22Rv1 (cell line): ENCODE measurements around the gene PCNX1.

ENCODE experiments used
- H3K27ac ChIP-seq: fragments of 450-650 bp; 2 replicates; pipeline ENCODE4 v1.5.1; 2017
- CTCF ChIP-seq: fragments of 450-650 bp; IDR thresholded peaks from 2 replicates; pipeline ENCODE4 v1.5.1; 2017; ENCODE audit warnings: mild to moderate bottlenecking
- ZFX ChIP-seq: fragments of 450-650 bp; IDR thresholded peaks from 2 replicates; pipeline ENCODE4 v1.6.1; 2017; ENCODE audit warnings: antibody characterized with exemption, borderline replicate concordance

PCNX1 gene

GRCh38 chr14:70907996-70908934, 1.0 kb downstream of the PCNX1 start:
- peak overlapping the region; percentile 76 for H3K27ac ChIP-seq

GRCh38 chr14:70908935-70909641, 1.8 kb downstream of the PCNX1 start:
- TF ChIP-seq CTCF (no peak), ZFX (no peak)
- H3K27ac ChIP-seq, result no peak overlapping the region

More at GRCh38 chr14:70907996-70908934, 1.0 kb downstream of the PCNX1 start:
- TF ChIP-seq ZFX, result no peak
- no peak for TF ChIP-seq CTCF

GRCh38 chr14:70909733-70910614, 2.7 kb downstream of the PCNX1 start:
- no peak for TF ChIP-seq ZFX
- TF ChIP-seq CTCF, result no peak
- H3K27ac ChIP-seq, result no peak overlapping the region

GRCh38 chr14:70915415-70915814, 8.2 kb downstream of the PCNX1 start:
- TF ChIP-seq ZFX (no peak), CTCF (no peak)
- H3K27ac ChIP-seq, result no peak overlapping the region

GRCh38 chr14:70916300-70916699, 9.0 kb downstream of the PCNX1 start:
- TF ChIP-seq ZFX (no peak), CTCF (no peak)
- H3K27ac ChIP-seq, result no peak overlapping the region

- TF ChIP-seq ZFX (no peak), CTCF (no peak)
- no peak overlapping the region for H3K27ac ChIP-seq
These were observed 9.5 kb downstream of the PCNX1 start for GRCh38 chr14:70916799-70917198.
